ENCODE data around the gene PPFIBP1.

DNA sequence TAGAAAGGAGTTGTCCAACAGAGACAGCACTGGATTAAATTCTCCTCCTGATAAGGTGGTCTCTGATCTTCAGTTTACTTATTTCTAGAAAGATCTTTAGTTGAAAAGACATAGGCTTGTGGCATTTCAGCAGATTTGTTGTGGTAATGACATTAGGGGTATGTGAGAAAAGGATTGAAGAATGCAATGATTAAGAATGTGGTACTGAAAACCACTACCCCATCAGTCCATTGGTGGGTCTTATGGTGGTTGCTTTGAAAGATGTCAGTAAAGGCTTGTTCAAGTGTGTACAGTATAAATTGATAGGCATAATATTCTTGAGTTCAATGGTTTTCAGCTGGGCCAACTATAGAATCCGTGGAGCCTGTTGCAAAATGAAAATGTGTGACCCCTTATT lies 10.8 kb downstream of the PPFIBP1 start:
- TF ChIP-seq, protein P1, sequence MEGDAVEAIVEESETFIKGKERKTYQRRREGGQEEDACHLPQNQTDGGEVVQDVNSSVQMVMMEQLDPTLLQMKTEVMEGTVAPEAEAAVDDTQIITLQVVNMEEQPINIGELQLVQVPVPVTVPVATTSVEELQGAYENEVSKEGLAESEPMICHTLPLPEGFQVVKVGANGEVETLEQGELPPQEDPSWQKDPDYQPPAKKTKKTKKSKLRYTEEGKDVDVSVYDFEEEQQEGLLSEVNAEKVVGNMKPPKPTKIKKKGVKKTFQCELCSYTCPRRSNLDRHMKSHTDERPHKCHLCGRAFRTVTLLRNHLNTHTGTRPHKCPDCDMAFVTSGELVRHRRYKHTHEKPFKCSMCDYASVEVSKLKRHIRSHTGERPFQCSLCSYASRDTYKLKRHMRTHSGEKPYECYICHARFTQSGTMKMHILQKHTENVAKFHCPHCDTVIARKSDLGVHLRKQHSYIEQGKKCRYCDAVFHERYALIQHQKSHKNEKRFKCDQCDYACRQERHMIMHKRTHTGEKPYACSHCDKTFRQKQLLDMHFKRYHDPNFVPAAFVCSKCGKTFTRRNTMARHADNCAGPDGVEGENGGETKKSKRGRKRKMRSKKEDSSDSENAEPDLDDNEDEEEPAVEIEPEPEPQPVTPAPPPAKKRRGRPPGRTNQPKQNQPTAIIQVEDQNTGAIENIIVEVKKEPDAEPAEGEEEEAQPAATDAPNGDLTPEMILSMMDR (IDR thresholded peaks at IDR 0.05; ENCODE audit: control extremely low read depth in 1 of 3, insufficient read depth in 1 of 3, low read depth in 1 of 3, low read length in 3 of 3) = no peak
- TF ChIP-seq EP300 (IDR thresholded peaks at IDR 0.05; ENCODE audit: borderline replicate concordance in 1 of 2, low read depth in 2 of 2, low read length in 2 of 2) (no peak), TAF1 (IDR thresholded peaks at IDR 0.05; ENCODE audit: low read depth, low read length) (no peak), JUND (IDR thresholded peaks at IDR 0.05; ENCODE audit: low read length) (no peak), KDM1A (IDR thresholded peaks at IDR 0.05; ENCODE audit: borderline replicate concordance, low read length) (no peak), POLR2A (IDR thresholded peaks at IDR 0.05; ENCODE audit: control extremely low read depth in 1 of 2, low read depth in 2 of 2, low read length in 2 of 2) (no peak), TBP (IDR thresholded peaks at IDR 0.05; ENCODE audit: low read depth, low read length) (no peak), POLR2AphosphoS5 (IDR thresholded peaks at IDR 0.05; ENCODE audit: low read depth, low read length) (no peak), FOSL1 (IDR thresholded peaks at IDR 0.05; ENCODE audit: insufficient read depth, low read depth, low read length) (no peak), SIN3A (conservative IDR thresholded peaks at IDR 0.05 in 1 of 2, IDR thresholded peaks at IDR 0.05 in 1 of 2; ENCODE audit: low read depth in 1 of 2, low read length in 2 of 2) (no peak), EZH2 (IDR thresholded peaks at IDR 0.05; ENCODE audit: low read depth, low read length, severe bottlenecking) (no peak), RAD21 (IDR thresholded peaks at IDR 0.05 in 1 of 2, conservative IDR thresholded peaks at IDR 0.05 in 1 of 2; ENCODE audit: low read depth in 2 of 2, low read length in 2 of 2) (no peak), MAFK (IDR thresholded peaks at IDR 0.05; ENCODE audit: low read depth, low read length) (no peak)

All from H1 (cell line).